Activated CD4-positive, alpha-beta T cell treated with anti-CD3 and anti-CD28 coated beads for 1 hour (primary cell): ENCODE measurements around the gene VDAC2.
A peak's percentile ranks its signal among the peaks of the same experiment; 100 is the strongest.

Source experiments
- DNase-seq: peaks from one replicate; pipeline ENCODE4 v3.0.0-alpha.2; 2020

VDAC2 gene

DNA sequence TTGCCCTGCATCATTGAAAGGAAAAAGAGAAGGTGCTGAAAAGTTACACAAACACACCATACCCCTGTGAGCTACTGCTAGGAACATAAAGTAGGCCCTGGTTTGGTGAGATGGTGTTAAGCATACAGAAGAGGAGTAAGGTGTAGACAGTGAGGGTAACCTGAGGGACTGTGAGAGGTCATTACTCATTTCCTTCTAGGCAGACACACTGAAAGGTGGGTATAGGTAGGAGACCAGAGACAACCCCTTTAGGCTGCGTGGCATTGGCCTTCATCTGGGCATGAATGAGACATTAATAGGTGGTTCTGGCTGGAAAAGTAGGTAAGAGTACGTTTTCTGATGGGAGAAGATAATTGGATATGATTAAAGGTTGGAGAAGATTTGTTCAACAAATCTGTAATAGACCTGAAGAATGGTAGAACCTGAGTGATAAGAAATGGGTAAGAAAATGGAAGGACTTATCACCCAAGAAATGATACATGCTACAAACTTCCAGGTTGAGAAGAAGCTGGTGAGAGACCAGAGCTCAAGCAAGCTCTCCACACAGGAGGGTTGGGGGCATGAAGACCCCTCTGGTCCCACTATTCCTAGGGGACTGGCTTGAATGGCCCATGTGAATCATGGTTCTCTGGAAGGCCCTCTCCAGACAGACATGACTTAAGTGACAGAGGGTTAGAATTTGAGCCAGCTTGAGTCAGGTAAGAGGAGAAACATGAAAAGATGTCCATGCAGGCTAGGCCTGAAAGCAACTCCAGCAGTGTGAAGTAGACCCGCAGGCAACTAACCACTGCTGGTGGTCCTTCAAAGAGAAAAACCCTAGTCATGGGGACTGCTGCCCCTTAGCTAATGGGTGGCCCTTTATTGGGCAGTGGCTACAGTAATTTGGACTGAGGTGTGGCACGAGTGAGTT is 21.3 kb downstream of the VDAC2 start:
- no peak for DNase-seq

- DNase-seq = no peak
Observed at GRCh38 chr10:75233444-75234016, 22.9 kb downstream of the VDAC2 start.

DNA sequence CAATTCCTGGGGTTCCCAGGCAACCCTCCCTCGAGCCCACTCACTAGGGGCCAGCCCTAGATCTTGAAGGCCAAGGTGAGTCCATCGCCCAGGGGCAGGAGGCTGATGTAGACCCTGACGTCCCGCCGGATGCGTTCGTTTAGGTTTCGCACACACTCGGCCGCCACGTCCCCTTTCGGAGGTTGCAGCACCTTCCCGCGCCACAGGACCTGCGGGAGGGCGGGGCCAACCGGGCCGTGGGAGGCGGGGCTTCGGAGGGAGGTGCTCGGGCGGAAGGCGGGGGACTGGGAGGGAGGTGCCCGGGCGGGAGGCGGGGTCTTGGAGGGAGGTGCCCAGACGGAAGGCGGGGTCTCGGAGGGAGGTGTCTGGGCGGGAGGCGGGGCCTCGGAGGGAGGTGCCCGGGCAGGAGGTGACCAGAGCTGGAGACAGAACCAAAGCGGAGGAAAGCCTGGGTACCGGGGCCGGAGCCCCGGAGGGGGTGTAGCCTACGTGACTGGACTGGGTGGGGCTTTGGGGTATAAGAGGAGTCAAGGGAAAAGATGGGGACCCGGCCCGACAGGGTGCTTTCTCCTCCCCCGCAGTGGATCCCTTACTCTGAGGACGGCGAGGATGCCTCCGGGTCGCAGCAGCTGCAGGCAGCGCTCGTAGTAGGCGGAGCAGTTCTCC is 23.6 kb downstream of the VDAC2 start:
- DNase-seq = peak; percentile 96

DNA sequence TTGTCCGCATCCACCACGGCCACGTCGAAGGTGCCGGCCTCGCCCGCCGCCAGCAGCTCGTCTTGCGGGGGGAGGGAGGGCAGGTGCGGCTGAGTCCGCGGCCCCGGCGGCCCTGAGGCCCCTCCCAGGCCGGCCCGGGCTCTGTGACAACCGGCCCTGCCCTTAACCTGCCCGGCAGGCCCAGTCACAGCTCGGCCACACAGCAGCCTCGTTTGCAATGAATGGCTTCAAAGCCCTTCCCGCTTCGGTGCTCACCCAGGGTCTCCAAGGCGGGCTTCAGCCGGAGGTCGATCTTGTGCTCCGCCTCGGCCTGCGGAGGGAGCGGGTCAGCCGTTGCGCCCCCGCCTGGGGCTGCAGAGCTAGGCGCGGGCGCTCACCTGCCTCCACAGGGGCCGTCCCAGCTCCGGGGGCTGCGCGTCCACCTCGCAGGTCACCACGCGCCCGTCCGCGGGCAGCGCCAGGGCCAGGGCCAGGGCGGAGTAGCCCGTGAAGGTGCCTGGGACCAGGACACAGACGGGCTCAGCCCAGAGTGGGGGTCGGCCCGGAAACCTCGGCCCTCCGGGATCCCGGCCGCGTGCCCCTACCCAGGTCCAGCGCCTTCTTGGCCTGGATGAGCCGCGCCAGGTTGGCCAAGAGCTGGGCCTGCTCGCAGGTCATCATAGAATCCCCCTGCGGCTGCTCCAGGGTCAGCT is 24.2 kb downstream of the VDAC2 start:
- no peak for DNase-seq

GRCh38 chr10:75235375-75236177 is 25.0 kb downstream of the VDAC2 start, which contains the start of gene COMTD1:
TSS of gene COMTD1 (minus strand) at chr10:75235957. CDS start at chr10:75235928, 29 bp downstream.
- peak; percentile 88 for DNase-seq

DNA sequence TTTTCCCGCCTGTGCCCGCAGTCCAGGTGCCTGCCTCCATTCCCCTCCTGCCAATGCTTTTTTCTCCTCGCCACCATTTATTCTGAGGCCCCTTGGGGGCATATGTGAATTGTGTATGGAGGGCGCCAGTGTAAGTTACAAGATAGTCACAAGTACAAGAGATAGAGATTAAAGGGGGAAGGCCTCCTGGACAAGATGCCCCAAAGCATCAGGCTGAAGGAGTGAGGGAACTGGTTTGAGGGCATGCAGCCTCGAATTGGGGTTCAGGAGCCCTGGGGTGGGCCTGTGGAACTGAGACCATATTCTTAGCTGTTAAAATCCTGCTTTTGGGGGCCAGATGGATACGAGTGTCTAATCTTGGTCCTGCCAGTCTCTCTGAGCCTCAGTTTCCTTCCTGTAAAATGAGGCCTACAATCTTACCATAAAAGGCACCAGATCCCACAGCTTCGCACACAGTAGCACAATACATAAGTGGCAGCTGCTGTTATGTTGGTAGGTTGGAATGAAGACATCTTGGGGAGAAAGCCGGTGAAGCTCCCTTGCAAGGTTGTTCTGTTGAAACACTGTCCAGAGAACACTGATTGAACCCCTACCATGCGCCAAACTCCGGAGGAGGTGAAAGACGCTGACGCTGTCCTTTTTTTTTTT is 25.7 kb downstream of the VDAC2 start:
- no peak for DNase-seq

GRCh38 chr10:75238182-75239095 is 27.8 kb downstream of the VDAC2 start:
- DNase-seq = no peak

DNA sequence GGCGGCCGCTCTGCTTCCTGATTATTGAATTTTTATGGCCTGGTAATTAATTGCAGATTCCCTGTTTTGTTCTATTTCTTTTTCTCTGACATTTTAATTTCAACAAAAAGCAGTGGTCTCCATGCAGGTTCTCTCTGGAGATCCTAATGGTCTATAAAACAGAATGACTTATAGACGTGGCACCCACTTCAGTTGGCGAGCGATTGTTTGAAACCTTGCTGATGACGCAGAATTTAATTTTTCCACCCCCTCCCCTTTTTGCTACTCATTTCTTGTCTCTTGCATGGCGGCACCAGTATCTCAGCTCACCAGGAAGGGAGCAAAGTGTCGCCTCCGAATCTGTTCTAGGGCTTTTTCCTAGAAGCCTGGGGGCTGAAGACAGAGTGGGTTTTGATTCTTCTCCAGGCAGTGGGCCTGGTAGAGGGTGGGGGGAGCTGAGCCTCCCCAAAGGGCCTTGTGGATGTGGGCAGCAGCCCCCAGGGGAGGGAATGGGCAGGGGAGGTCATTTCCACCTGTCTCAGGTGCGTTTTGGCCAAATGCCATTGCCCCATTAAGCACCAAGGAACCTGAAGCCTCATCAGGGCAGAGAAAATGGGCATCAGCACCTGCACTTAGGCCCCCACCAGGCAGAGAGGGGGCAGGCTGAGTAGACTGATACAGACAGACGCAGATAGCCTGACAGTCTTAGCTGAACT is 28.6 kb downstream of the VDAC2 start:
- no peak for DNase-seq

GRCh38 chr10:75240329-75241076 is 29.9 kb downstream of the VDAC2 start:
- DNase-seq = no peak

DNA sequence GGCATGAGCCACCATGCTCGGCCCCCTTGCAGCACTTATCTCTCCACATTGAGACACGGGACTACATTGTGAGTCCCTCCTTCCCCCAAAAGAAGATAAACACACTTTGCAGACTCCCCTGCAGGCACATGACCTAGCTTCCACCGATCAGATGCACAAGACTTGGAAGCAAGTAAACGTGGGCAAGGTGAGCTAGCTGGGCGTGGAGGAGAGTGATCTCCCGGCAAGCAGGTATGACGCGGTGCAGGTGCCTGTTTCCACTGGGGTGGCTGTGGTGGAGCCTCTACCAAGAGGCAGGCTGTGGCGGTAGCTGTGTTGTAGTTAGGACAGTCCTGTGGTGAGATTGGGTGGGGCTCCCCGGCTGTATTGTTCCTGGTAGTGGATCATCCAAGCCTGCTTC is 32.8 kb downstream of the VDAC2 start:
- no peak for DNase-seq

DNA sequence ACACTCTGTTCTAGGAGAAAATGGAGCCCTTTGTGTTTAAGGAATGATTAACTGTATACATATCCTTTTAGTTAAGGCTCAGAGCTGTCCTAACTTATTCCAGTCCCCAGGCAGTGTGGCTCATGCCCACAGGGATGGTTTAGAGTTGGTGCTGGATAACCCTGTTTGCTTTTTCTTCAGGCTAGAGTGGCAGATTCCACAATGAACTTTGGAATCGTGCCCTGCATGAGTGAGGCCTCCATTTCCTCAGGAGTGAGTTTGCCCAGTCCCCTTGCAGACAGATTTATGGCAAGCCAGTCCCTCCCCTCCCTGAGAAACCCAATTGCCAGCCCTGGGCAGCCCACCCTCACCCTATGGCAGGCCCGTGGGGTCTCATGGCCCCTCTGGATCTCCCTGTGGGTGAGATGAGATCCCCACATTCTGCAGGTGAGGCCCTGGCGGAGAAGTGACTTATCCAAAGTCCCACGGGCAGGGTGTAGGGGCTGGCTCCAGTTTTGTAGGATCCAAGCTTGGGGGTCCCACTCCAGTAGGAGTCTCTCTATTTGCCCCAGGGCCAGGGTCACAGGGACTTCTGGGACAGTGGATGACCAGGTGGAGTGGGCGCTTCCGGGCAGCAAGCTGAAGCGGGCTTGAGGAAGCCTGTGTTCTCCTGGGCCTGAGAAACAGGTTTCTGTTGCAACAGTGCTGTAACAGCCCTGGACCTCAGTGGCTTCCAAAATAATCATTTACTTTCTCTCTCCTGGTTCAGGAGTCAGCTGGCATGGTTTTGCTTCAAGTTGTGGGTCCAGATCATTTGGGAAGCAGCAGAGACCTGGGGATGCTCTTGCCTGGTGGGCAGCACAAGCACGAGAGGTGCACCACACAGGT is 34.1 kb downstream of the VDAC2 start:
- DNase-seq = no peak

DNA sequence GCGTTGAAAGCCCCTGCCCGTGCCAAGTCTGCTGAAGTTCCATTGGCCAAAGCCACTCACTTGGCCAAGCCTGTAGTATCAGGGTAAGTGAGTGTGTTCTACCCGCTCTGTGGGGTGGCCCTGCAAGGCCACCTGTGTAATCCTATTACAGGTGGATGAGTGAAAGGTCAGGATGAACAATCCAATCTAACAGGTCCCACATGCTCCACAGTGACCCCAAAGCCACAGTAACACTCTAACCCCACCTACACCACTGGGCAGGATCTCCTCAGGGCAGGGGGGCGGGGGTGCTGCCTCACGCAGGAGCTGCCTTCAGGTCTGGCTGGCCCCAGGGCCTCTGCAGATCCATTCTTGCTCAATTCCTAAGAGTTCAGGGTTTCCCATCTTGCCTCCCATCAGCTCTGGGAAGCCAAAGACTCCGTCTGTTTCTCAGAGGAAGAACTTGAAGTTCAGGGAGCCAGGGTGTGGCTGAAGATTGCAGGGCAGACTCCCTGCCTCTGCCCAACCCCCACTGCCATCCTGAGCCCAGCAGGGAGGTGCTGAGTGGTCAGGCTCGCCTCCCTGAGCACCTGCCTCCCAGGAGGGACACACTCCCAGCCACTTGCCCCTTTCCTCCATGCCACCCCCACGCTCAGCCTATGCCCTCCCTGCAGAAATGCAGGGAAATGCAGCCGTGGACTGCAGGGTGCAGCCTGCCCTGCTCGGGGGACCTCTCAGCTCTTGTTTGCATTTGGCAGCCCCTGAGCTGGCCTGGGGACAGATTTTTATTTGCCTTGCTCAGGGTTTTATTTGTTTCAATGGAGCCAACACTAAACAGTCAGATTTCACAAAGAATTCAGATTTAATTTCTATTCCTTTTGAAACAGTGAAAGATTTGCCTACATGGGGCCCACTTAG is 35.0 kb downstream of the VDAC2 start:
- DNase-seq = no peak

- DNase-seq = no peak
Observed at GRCh38 chr10:75246506-75246905, 35.9 kb downstream of the VDAC2 start.

DNA sequence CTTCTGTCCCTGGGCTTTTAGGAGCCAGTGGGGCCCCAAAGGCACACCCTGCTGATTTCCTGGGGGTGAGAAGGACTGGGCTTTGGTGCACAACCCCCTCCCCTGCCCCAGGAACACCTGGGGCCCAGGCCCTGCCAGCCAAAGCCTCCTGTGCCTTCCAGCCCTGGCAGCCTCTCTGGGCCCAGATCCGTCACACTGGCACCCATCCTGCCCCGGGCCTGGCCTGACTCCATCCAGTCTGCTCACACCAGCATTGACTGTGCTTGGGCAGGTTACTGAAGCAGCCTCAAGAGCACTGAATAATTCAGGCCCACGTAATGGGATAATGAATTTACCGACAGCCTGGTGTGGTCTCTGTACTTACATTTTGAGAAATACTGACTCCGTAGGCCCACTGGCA is 37.2 kb downstream of the VDAC2 start:
- no peak for DNase-seq

GRCh38 chr10:75250934-75251333 is 40.3 kb downstream of the VDAC2 start:
- DNase-seq = no peak

GRCh38 chr10:75253281-75254220 is 43.0 kb downstream of the VDAC2 start:
- DNase-seq = no peak
